Sciatic nerve (tissue), 2 donors: ENCODE data around the gene DEK. TPM values are rescaled to one million over a fixed set of nuclear protein-coding genes. Genes with fewer than 3 reads are reported as not detected.
"Not testable (repeated sequence)": the region's sequence is repeated elsewhere in the genome, so short reads cannot be mapped to it uniquely, and the experiment has no call there.

Experiments used
- ATAC-seq: fragments of 200-7000 bp; cut with Tn5 transposase; one replicate; pipeline ENCODE4 v1.9.1; 2020; ENCODE audit warnings: mild to moderate bottlenecking, moderate library complexity
- DNase-seq: peaks from one replicate; pipeline ENCODE4 v3.0.0-alpha.2; 2020; ENCODE audit warnings: low spot score
- intact Hi-C: fragments of 100-400 bp; cut with DNase I; formaldehyde crosslinking; loops from one replicate; pipeline ENCODE4 v1.14.2; 2022
- total RNA-seq: library from RNA; stranded (reverse); fragmentation: NEBNext Ultra II Directional; extraction: Animal tissue kit (Norgen Biotek cat#: 25700); gene quantifications from one replicate; pipeline ENCODE4 v1.2.1, GENCODE V29; 2021
- donor health status: DM: no; HTN: no; CAD: no.
- donor health status: DM: no; HTN: no; CAD: no.

The DEK gene
- total RNA-seq, 1 donor from 2014 or later, result 85.3 TPM

GRCh38 chr6:18177286-18177965, 86.9 kb downstream of the DEK start:
- intact Hi-C loops, result no loop called here
- no peak for ATAC-seq
- no peak for DNase-seq

- DNase-seq, ATAC-seq, intact Hi-C loops: not testable (repeated sequence)
These were observed 88.1 kb downstream of the DEK start for GRCh38 chr6:18176198-18176597.

Other genes with a start within 250 kb of the DEK start
- gene NHLRC1, start 141.9 kb downstream of the DEK start, total RNA-seq, result 1.8 TPM
- gene TPMT, start 109.5 kb downstream of the DEK start, total RNA-seq, result 5.4 TPM
- gene KDM1B, start 109.1 kb downstream of the DEK start, total RNA-seq, result 15.8 TPM
- 19.0 TPM for gene RNF144B, start 122.8 kb upstream of the DEK start, total RNA-seq